Astrocyte (in vitro differentiated cells and primary cell): Measurements from ENCODE around the gene CTBS. TPM values are rescaled to one million over a fixed set of nuclear protein-coding genes. Genes with fewer than 3 reads are reported as not detected.

Source experiments
- DNase-seq: peaks from one replicate; pipeline ENCODE4 v3.0.0-alpha.2; 2010; ENCODE audit warnings: low read depth
- FAIRE-seq: peaks from 2 replicates; lab custom pipeline; 2011; peaks lifted over from hg19 to GRCh38; lab: Jason Lieb, UNC
- H2AFZ ChIP-seq: 2 replicates; pipeline ENCODE4 v1.6.0; 2012; ENCODE audit warnings: low read depth, low read length, inconsistent platforms
- H3K27ac ChIP-seq: 2 replicates; pipeline ENCODE4 v1.5.1; 2011; ENCODE audit warnings: low read depth, low read length, inconsistent platforms
- H3K27me3 ChIP-seq: 2 replicates; pipeline ENCODE4 v1.6.0; 2011; ENCODE audit warnings: low read length, inconsistent platforms; ENCODE audit not compliant: insufficient read depth
- H3K36me3 ChIP-seq: 2 replicates; pipeline ENCODE4 v1.5.1; 2011; ENCODE audit warnings: low read length, inconsistent platforms; ENCODE audit not compliant: insufficient read depth
- H3K4me1 ChIP-seq: 2 replicates; pipeline ENCODE4 v1.5.1; 2011; ENCODE audit warnings: low read length, inconsistent platforms; ENCODE audit not compliant: insufficient read depth
- H3K4me2 ChIP-seq: 2 replicates; pipeline ENCODE4 v1.6.0; 2012; ENCODE audit warnings: low read length, inconsistent platforms
- H3K4me3 ChIP-seq: 2 replicates; pipeline ENCODE4 v1.5.1; 2011; ENCODE audit warnings: low read depth, mild to moderate bottlenecking, low read length, inconsistent platforms; ENCODE audit not compliant: insufficient read depth
- H3K79me2 ChIP-seq: 2 replicates; pipeline ENCODE4 v1.6.0; 2012; ENCODE audit warnings: mild to moderate bottlenecking, low read length, inconsistent platforms; ENCODE audit not compliant: insufficient read depth
- H3K9ac ChIP-seq: 2 replicates; pipeline ENCODE4 v1.6.0; 2012; ENCODE audit warnings: mild to moderate bottlenecking, low read length, inconsistent platforms
- H3K9me3 ChIP-seq: 2 replicates; pipeline ENCODE4 v1.5.1; 2012; ENCODE audit warnings: low read depth, mild to moderate bottlenecking, low read length, inconsistent platforms; ENCODE audit not compliant: insufficient read depth
- H4K20me1 ChIP-seq: 2 replicates; pipeline ENCODE4 v1.6.0; 2012; ENCODE audit warnings: low read length, inconsistent platforms; ENCODE audit not compliant: insufficient read depth
- H3K27ac Mint-ChIP-seq: one replicate; pipeline ENCODE4 v1.8.0; 2021; ENCODE audit warnings: mild to moderate bottlenecking, mixed read lengths; ENCODE audit not compliant: unreplicated experiment
- H3K27me3 Mint-ChIP-seq: one replicate; pipeline ENCODE4 v1.8.0; 2021; ENCODE audit warnings: low read depth, mixed read lengths; ENCODE audit not compliant: unreplicated experiment
- H3K36me3 Mint-ChIP-seq: one replicate; pipeline ENCODE4 v1.8.0; 2021; ENCODE audit warnings: low read depth, mixed read lengths; ENCODE audit not compliant: unreplicated experiment
- H3K4me1 Mint-ChIP-seq: one replicate; pipeline ENCODE4 v1.8.0; 2021; ENCODE audit warnings: low read depth, mixed read lengths; ENCODE audit not compliant: unreplicated experiment
- H3K4me3 Mint-ChIP-seq: one replicate; pipeline ENCODE4 v1.8.0; 2021; ENCODE audit warnings: mild to moderate bottlenecking, moderate library complexity, mixed read lengths; ENCODE audit not compliant: unreplicated experiment
- H3K9me3 Mint-ChIP-seq: one replicate; pipeline ENCODE4 v1.8.0; 2021; ENCODE audit warnings: mild to moderate bottlenecking, mixed read lengths; ENCODE audit not compliant: unreplicated experiment
- CTCF ChIP-seq: IDR thresholded peaks from 2 replicates; pipeline ENCODE4 v1.5.1; 2011; ENCODE audit warnings: low read depth, mild to moderate bottlenecking, inconsistent platforms, low read length, moderate library complexity; ENCODE audit not compliant: insufficient read depth
- EZH2 ChIP-seq: IDR thresholded peaks from 2 replicates; pipeline ENCODE4 v1.6.1; 2012; ENCODE audit warnings: mild to moderate bottlenecking, low read length, inconsistent platforms; ENCODE audit not compliant: insufficient read depth
- total RNA-seq: library from RNA; stranded (reverse); gene quantifications from 2 replicates; pipeline ENCODE4 v1.2.1, GENCODE V29; 2021

CTBS gene
- total RNA-seq, 1 donor from 2014 or later = 16.9 TPM

- Histone ChIP-seq H3K9me3 (no peaks in the 10 kb centered on the region), H3K4me1 (peaks cover 29% of the 10 kb centered on the region), H3K36me3 (no peaks in the 10 kb centered on the region), H3K4me3 (no peak overlapping the region), H3K9ac (no peak overlapping the region), H3K27ac (no peak overlapping the region), H3K4me2 (no peak overlapping the region), H2AFZ (no peak overlapping the region), H3K27me3 (no peaks in the 10 kb centered on the region), H3K79me2 (no peaks in the 10 kb centered on the region), H4K20me1 (no peaks in the 10 kb centered on the region)
- H3K9me3 Mint-ChIP-seq = peaks cover 24% of the 10 kb centered on the region
- TF ChIP-seq EZH2 = no peak
- no peak for TF ChIP-seq CTCF
- H3K27me3 Mint-ChIP-seq = no peaks in the 10 kb centered on the region
- H3K27ac Mint-ChIP-seq = no peak overlapping the region
- peaks cover 26% of the 10 kb centered on the region for H3K4me1 Mint-ChIP-seq
- DNase-seq (no peak), FAIRE-seq (no peak)
- H3K4me3 Mint-ChIP-seq = no peak overlapping the region
- H3K36me3 Mint-ChIP-seq = peaks cover 5% of the 10 kb centered on the region
These were observed 30.9 kb upstream of the CTBS start for GRCh38 chr1:84605157-84605556.

DNA sequence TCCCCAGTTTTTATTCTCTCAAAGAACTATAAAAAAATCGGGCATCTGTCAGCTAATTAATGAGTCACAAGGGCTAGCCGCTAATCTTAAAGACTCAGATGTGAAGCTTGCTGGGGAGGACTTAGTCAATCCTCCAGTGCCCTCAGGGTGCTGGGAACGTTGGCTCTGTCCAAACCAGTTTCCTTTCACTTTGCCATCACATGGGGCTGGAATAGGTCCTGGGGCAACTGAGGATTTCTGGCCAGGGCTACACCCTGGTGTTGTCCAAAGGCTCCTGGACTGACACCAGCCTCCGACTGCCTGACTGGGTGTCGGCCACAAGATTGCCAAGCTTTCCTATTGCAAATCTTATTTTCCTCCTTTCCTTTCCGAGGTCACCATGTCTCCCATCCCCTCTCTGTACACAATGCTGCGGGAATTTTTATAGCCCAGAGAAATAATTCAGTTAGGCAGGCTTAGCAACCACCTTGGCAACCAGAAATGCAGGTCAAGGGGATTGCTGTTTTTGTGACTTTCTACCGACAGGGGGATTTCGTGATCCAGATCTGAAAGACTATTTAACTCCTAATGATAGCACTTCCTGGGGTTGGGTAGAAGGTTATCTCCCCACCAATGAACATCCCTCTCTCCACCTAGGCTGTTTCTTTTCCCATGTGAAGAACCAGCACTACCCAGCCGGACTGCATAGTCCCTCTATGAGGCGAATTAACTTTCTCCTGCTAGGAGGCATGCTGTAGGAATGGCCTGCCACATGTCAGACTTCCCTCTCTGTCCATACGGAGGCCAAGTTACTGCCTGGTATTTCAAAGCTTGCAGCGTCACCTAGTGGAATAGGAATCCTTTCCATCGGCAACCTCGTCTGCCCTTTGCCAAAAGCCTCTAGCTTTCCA is 29.9 kb upstream of the CTBS start:
- H3K27ac Mint-ChIP-seq = peak overlapping the region; percentile 63
- H3K9ac ChIP-seq = peak overlapping the region; percentile 87
- H3K36me3 Mint-ChIP-seq = peaks cover 5% of the 10 kb centered on the region
- H3K4me2 ChIP-seq = peak overlapping the region; percentile 84
- peak; percentile 88 for DNase-seq
- H2AFZ ChIP-seq = peak overlapping the region; percentile 33
- H3K27ac ChIP-seq = peak overlapping the region; percentile 94
- H3K4me3 Mint-ChIP-seq = no peak overlapping the region
- peaks cover 36% of the 10 kb centered on the region for H3K4me1 ChIP-seq
- H4K20me1 ChIP-seq = no peaks in the 10 kb centered on the region
- H3K27me3 ChIP-seq = no peaks in the 10 kb centered on the region
- peaks cover 36% of the 10 kb centered on the region for H3K4me1 Mint-ChIP-seq
- TF ChIP-seq CTCF (peak; percentile 61), EZH2 (no peak)
- peak overlapping the region; percentile 38 for H3K4me3 ChIP-seq
- no peaks in the 10 kb centered on the region for H3K36me3 ChIP-seq
- FAIRE-seq = no peak
- H3K9me3 ChIP-seq = no peaks in the 10 kb centered on the region
- no peaks in the 10 kb centered on the region for H3K79me2 ChIP-seq
- H3K9me3 Mint-ChIP-seq = peaks cover 24% of the 10 kb centered on the region
- no peaks in the 10 kb centered on the region for H3K27me3 Mint-ChIP-seq

DNA sequence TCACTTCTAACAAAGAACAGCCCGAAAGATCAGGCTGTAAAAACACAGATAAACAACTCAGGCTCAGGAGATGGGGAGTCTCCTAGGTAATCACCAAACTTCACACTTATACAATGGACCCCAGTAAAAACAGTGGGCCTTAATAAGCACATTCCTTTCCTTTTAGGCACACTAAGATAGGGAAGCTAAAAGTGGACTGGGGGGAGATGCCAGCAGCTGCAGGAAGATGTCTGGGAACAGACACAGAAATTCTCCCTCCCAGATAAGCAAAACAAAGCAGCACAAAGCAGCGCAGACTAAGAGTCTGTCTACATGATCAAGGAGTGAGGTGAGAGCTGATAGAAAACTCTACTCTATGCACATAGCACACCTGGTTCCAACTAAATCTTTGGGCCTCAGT is 29.0 kb upstream of the CTBS start:
- Mint-ChIP-seq H3K4me3 (peak overlapping the region; percentile 11), H3K27me3 (no peaks in the 10 kb centered on the region), H3K27ac (peak overlapping the region; percentile 63)

More for the DNA sequence above, 29.0 kb upstream of the CTBS start:
- Histone ChIP-seq H3K27me3 (no peaks in the 10 kb centered on the region), H3K4me2 (peak overlapping the region; percentile 84), H3K9ac (peak overlapping the region; percentile 87), H3K79me2 (no peaks in the 10 kb centered on the region), H3K9me3 (no peaks in the 10 kb centered on the region), H3K27ac (peak overlapping the region; percentile 94), H3K4me1 (peaks cover 46% of the 10 kb centered on the region), H2AFZ (no peak overlapping the region), H3K4me3 (peak overlapping the region; percentile 38), H3K36me3 (no peaks in the 10 kb centered on the region), H4K20me1 (no peaks in the 10 kb centered on the region)
- peaks cover 24% of the 10 kb centered on the region for H3K9me3 Mint-ChIP-seq
- FAIRE-seq (no peak), DNase-seq (peak; percentile 83)
- TF ChIP-seq EZH2 (no peak), CTCF (no peak)
- peaks cover 5% of the 10 kb centered on the region for H3K36me3 Mint-ChIP-seq
- H3K4me1 Mint-ChIP-seq = peaks cover 45% of the 10 kb centered on the region
